Tibial artery (tissue), 4 donors: Measurements from ENCODE around the gene CLRN3.

ENCODE experiments used
- DNase-seq, 2 donors: peaks; one replicate each; pipeline ENCODE4 v3.0.0-alpha.2; 2019
- H3K27ac ChIP-seq, 2 donors: fragments of 200-600 bp; sonication (generic) in 1 of 2; 1 replicate in 1 of 2; 2 replicates in 1 of 2; pipeline ENCODE4 v1.5.1; 2018 to 2019; ENCODE audit warnings: mild to moderate bottlenecking in 1 of 2
- H3K27me3 ChIP-seq, 2 donors: fragments of 200-600 bp; sonication (generic) in 1 of 2; one replicate each; pipeline versions ENCODE4 v1.5.1 to v1.6.0; 2016 to 2019
- H3K36me3 ChIP-seq, 3 donors: fragments of 200-600 bp; sonication (generic) in 2 of 3; one replicate each; pipeline ENCODE4 v1.5.1; 2016 to 2019; ENCODE audit warnings: mild to moderate bottlenecking in 2 of 3
- H3K4me1 ChIP-seq, 4 donors: fragments of 200-600 bp; sonication (generic) in 2 of 4; 1 replicate in 3 of 4; 2 replicates in 1 of 4; pipeline ENCODE4 v1.5.1; 2016 to 2019
- H3K4me3 ChIP-seq, 2 donors: fragments of 200-600 bp; sonication (generic) in 1 of 2; 1 replicate in 1 of 2; 2 replicates in 1 of 2; pipeline ENCODE4 v1.5.1; 2018 to 2019; ENCODE audit warnings: mild to moderate bottlenecking in 2 of 2
- H3K9me3 ChIP-seq, 3 donors: fragments of 200-600 bp; sonication (generic) in 1 of 3; one replicate each; pipeline ENCODE4 v1.5.1; 2016 to 2019
- CTCF ChIP-seq, 2 experiments: fragments of 200-600 bp in 1 of 2; fragments of 450-650 bp in 1 of 2; IDR thresholded peaks; one replicate each; pipeline ENCODE4 v1.5.1; 2017 to 2019; ENCODE audit warnings: antibody characterized with exemption in 2 of 2, mild to moderate bottlenecking in 1 of 2, moderate library complexity in 1 of 2
- intact Hi-C: fragments of 100-400 bp; cut with DNase I; formaldehyde crosslinking; loops from one replicate; pipeline ENCODE4 v1.15.0; 2023; ENCODE audit warnings: low total_unique reads

The CLRN3 gene

GRCh38 chr10:127907411-127908105 is 14.8 kb upstream of the CLRN3 start:
- Histone ChIP-seq H3K27ac (peak overlapping the region; percentile 44 to 63), H3K9me3 (no peaks in the 10 kb centered on the region), H3K27me3 (peaks cover 0 to 17% of the 10 kb centered on the region in 2 donors), H3K4me3 (peak overlapping the region; percentile 53 to 77), H3K4me1 (peaks cover 0 to 24% (median 19%) of the 10 kb centered on the region in 4 donors), H3K36me3 (no peaks in the 10 kb centered on the region)
- DNase-seq: no peak
- no peak for TF ChIP-seq CTCF (IDR thresholded peaks at IDR 0.05)
- intact Hi-C loops: loop anchor here (2.0 kb wide), 1 partner anchor 103 kb away; no protein-coding TSS in a partner anchor

GRCh38 chr10:127906548-127907377 is 14.0 kb upstream of the CLRN3 start, which contains the start of gene PTPRE:
PTPRE (plus strand) TSS chr10:127907103; CDS start chr10:128040882, 133,779 bp downstream.
- intact Hi-C loops: loop anchor here (2.0 kb wide), 1 partner anchor 104 kb away; no protein-coding TSS in a partner anchor
- Histone ChIP-seq H3K4me3 (peak within 1 kb of the TSS; percentile 53 to 77), H3K4me1 (peaks cover 0 to 24% (median 19%) of the 10 kb centered on the region in 4 donors), H3K9me3 (no peaks in the 10 kb centered on the region), H3K27me3 (peaks cover 0 to 17% of the 10 kb centered on the region in 2 donors), H3K36me3 (no peaks in the 10 kb centered on the region), H3K27ac (peak within 1 kb of the TSS; percentile 44 to 63)
- peak; percentile 72 to 96 for TF ChIP-seq CTCF (IDR thresholded peaks at IDR 0.05)
- peak in 1 of 2 donors; percentile 52 for DNase-seq

GRCh38 chr10:127905848-127906261 is 13.1 kb upstream of the CLRN3 start:
- no peaks in the 10 kb centered on the region for H3K36me3 ChIP-seq
- H3K9me3 ChIP-seq: no peaks in the 10 kb centered on the region
- H3K27ac ChIP-seq: no peak overlapping the region
- intact Hi-C loops: loop anchor here (2.0 kb wide), 1 partner anchor 105 kb away; no protein-coding TSS in a partner anchor
- H3K27me3 ChIP-seq: peaks cover 0 to 17% of the 10 kb centered on the region in 2 donors
- DNase-seq: no peak
- H3K4me3 ChIP-seq: no peak overlapping the region
- TF ChIP-seq CTCF (IDR thresholded peaks at IDR 0.05): no peak
- H3K4me1 ChIP-seq: peaks cover 0 to 24% (median 19%) of the 10 kb centered on the region in 4 donors

- H3K4me3 ChIP-seq: no peak overlapping the region
- TF ChIP-seq CTCF (IDR thresholded peaks at IDR 0.05): no peak
- H3K4me1 ChIP-seq: peaks cover 0 to 24% (median 19%) of the 10 kb centered on the region in 4 donors
- no peaks in the 10 kb centered on the region for H3K36me3 ChIP-seq
- intact Hi-C loops: no loop called here
- peaks cover 0 to 17% of the 10 kb centered on the region in 2 donors for H3K27me3 ChIP-seq
- H3K27ac ChIP-seq: no peak overlapping the region
- DNase-seq: peak in 1 of 2 donors; percentile 42
- H3K9me3 ChIP-seq: no peaks in the 10 kb centered on the region
These were observed 12.5 kb upstream of the CLRN3 start for GRCh38 chr10:127905001-127905847.
